Stomach (tissue), 9 donors: ENCODE measurements around the gene DIRAS1. TPM values are rescaled to one million over a fixed set of nuclear protein-coding genes. Genes with fewer than 3 reads are reported as not detected.

Experiments
- DNase-seq, 2 donors: peaks; one replicate each; pipeline versions ENCODE4 v3.0.0 to v3.0.0-alpha.2; 2013 to 2019
- H3K27ac ChIP-seq, 5 donors: fragments of 200-600 bp in 4 of 5; sonication (generic) in 4 of 5; one replicate each; pipeline ENCODE4 v1.5.1; 2013 to 2019; ENCODE audit warnings: mild to moderate bottlenecking in 1 of 5, moderate library complexity in 1 of 5
- H3K27me3 ChIP-seq, 3 donors: fragments of 200-600 bp; sonication (generic); one replicate each; pipeline ENCODE4 v1.5.1; 2017 to 2019; ENCODE audit warnings: mixed run types in 1 of 3
- H3K36me3 ChIP-seq, 4 donors: fragments of 200-600 bp; sonication (generic); 1 replicate in 3 of 4; 2 replicates in 1 of 4; pipeline ENCODE4 v1.5.1; 2016 to 2019
- H3K4me1 ChIP-seq, 4 donors: fragments of 200-600 bp; sonication (generic); one replicate each; pipeline ENCODE4 v1.5.1; 2016 to 2019
- H3K4me3 ChIP-seq, 4 donors: fragments of 200-600 bp; sonication (generic) in 3 of 4; one replicate each; pipeline ENCODE4 v1.5.1; 2016 to 2019; ENCODE audit warnings: mild to moderate bottlenecking in 1 of 4
- H3K9me3 ChIP-seq, 4 donors: fragments of 200-600 bp; sonication (generic); one replicate each; pipeline ENCODE4 v1.5.1; 2016 to 2019
- EP300 ChIP-seq: sonication (generic); formaldehyde crosslinking; IDR thresholded peaks from one replicate; pipeline ENCODE4 v1.6.1; 2017; ENCODE audit warnings: antibody characterized with exemption
- POLR2A ChIP-seq, 4 donors: fragments of 450-650 bp; IDR thresholded peaks; one replicate each; pipeline ENCODE4 v1.6.1; 2016; ENCODE audit warnings: antibody characterized with exemption in 4 of 4, control low read depth in 2 of 4, mild to moderate bottlenecking in 1 of 4, moderate library complexity in 1 of 4
- POLR2AphosphoS5 ChIP-seq, 3 donors: sonication (generic); formaldehyde crosslinking; IDR thresholded peaks; one replicate each; pipeline ENCODE4 v1.6.1; 2016; ENCODE audit warnings: antibody characterized with exemption in 3 of 3
- WGBS, 5 donors: extraction: QIAGEN DNeasy Blood & Tissue Kit in 3 of 5; methylation state at CpG; one replicate each; pipeline versions ENCODE4 v1.1.5 to v1.1.7; 2013 to 2018; 5-methylcytosine and 5-hydroxymethylcytosine counted together
- intact Hi-C: fragments of 100-400 bp; cut with DNase I; formaldehyde crosslinking; loops from one replicate; pipeline ENCODE4 v1.15.1; 2023; ENCODE audit warnings: low total_unique reads
- polyA plus RNA-seq, 3 donors: library from polyadenylated mRNA; stranded (reverse); fragments of 200-250 nt; gene quantifications; one replicate each; pipeline ENCODE4 v1.2.3, GENCODE V29; 2013
- total RNA-seq, 5 donors: library from RNA; depleted of rRNA; stranded (reverse); fragments of >200 nt; gene quantifications; one replicate each; pipeline versions ENCODE4 v1.1.0 to v1.2.3, GENCODE V29; 2014 to 2016
- TF ChIP-seq, protein P1 (sequence below), 7 experiments: fragments of 450-650 bp in 4 of 7; fragments of 200-600 bp in 3 of 7; sonication (generic) in 3 of 7; IDR thresholded peaks; one replicate each; pipeline ENCODE4 v1.5.1; 2016 to 2019; ENCODE audit warnings: antibody characterized with exemption in 7 of 7, control low read depth in 2 of 7, mild to moderate bottlenecking in 1 of 7
- donor health status: healthy with polysubstance abuse.
- donor health status: Bipolar disorder and iron deficiency.
- donor health status: healthy.

DIRAS1 gene
- total and polyA plus RNA-seq, 8 donors: 0.73 to 8.4 (median 2.1) TPM; not detected in 1

- intact Hi-C loops: no loop called here
- DNase-seq: no peak
- Histone ChIP-seq H3K27me3 (no peaks in the 10 kb centered on the region), H3K4me3 (no peak overlapping the region), H3K4me1 (peaks cover 10 to 36% (median 28%) of the 10 kb centered on the region in 4 donors), H3K9me3 (no peaks in the 10 kb centered on the region), H3K27ac (no peak overlapping the region), H3K36me3 (peaks cover 48 to 69% (median 61%) of the 10 kb centered on the region in 4 donors)
- no peak for TF ChIP-seq POLR2AphosphoS5 (IDR thresholded peaks at IDR 0.05)
- no peak for TF ChIP-seq EP300
- no peak for TF ChIP-seq POLR2A (IDR thresholded peaks at IDR 0.05)
- TF ChIP-seq, protein P1, sequence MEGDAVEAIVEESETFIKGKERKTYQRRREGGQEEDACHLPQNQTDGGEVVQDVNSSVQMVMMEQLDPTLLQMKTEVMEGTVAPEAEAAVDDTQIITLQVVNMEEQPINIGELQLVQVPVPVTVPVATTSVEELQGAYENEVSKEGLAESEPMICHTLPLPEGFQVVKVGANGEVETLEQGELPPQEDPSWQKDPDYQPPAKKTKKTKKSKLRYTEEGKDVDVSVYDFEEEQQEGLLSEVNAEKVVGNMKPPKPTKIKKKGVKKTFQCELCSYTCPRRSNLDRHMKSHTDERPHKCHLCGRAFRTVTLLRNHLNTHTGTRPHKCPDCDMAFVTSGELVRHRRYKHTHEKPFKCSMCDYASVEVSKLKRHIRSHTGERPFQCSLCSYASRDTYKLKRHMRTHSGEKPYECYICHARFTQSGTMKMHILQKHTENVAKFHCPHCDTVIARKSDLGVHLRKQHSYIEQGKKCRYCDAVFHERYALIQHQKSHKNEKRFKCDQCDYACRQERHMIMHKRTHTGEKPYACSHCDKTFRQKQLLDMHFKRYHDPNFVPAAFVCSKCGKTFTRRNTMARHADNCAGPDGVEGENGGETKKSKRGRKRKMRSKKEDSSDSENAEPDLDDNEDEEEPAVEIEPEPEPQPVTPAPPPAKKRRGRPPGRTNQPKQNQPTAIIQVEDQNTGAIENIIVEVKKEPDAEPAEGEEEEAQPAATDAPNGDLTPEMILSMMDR (IDR thresholded peaks at IDR 0.05): no peak
- WGBS, 5 donors: 88 to 95% (median 92%) methylated on average over 24 to 29 of the region's 29 CpGs
Measured at GRCh38 chr19:2768365-2769132, 47.4 kb upstream of the DIRAS1 start.

DNA sequence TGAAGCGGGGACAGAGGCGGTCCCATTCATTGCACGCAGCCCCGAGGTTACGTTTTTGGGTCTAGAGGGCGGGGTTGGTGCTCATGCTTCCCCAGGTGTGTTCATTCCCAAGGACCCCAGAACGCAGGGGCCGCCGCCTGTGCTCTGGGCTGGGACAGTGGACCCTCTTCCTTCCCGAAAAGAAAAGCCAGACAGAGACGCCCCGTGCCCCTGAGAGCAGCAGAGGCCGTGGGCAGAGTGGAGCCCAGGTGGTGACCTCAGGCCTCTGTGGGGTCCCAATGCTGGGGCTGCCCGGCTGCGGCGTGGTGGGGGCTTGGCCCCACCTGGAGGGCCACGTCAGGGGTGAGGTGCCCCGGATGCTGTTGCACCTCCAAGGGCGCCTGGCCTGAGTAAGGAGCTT lies 46.5 kb upstream of the DIRAS1 start:
- Histone ChIP-seq H3K4me1 (peaks cover 10 to 36% (median 28%) of the 10 kb centered on the region in 4 donors), H3K9me3 (no peaks in the 10 kb centered on the region), H3K27me3 (no peaks in the 10 kb centered on the region), H3K27ac (no peak overlapping the region), H3K4me3 (no peak overlapping the region), H3K36me3 (peaks cover 56 to 78% (median 70%) of the 10 kb centered on the region in 4 donors)
- intact Hi-C loops: no loop called here
- TF ChIP-seq POLR2A (IDR thresholded peaks at IDR 0.05) (no peak), POLR2AphosphoS5 (IDR thresholded peaks at IDR 0.05) (no peak), EP300 (no peak)
- TF ChIP-seq, protein P1 (IDR thresholded peaks at IDR 0.05): no peak
- no peak for DNase-seq
- WGBS, 5 donors: 92 to 96% (median 95%) methylated on average over 11 to 19 of the region's 19 CpGs

GRCh38 chr19:2766594-2767372 lies 45.6 kb upstream of the DIRAS1 start:
- Histone ChIP-seq H3K4me1 (peaks cover 10 to 28% (median 22%) of the 10 kb centered on the region in 4 donors), H3K27me3 (no peaks in the 10 kb centered on the region), H3K27ac (no peak overlapping the region), H3K36me3 (peaks cover 65 to 83% (median 78%) of the 10 kb centered on the region in 4 donors), H3K9me3 (no peaks in the 10 kb centered on the region), H3K4me3 (no peak overlapping the region)
- intact Hi-C loops: no loop called here
- TF ChIP-seq, protein P1 (IDR thresholded peaks at IDR 0.05): no peak
- TF ChIP-seq POLR2A (IDR thresholded peaks at IDR 0.05): no peak
- TF ChIP-seq POLR2AphosphoS5 (IDR thresholded peaks at IDR 0.05): no peak
- TF ChIP-seq EP300: no peak
- no peak for DNase-seq
- 90 to 97% (median 95%) methylated on average over 26 to 35 of the region's 35 CpGs for WGBS, 5 donors

DNA sequence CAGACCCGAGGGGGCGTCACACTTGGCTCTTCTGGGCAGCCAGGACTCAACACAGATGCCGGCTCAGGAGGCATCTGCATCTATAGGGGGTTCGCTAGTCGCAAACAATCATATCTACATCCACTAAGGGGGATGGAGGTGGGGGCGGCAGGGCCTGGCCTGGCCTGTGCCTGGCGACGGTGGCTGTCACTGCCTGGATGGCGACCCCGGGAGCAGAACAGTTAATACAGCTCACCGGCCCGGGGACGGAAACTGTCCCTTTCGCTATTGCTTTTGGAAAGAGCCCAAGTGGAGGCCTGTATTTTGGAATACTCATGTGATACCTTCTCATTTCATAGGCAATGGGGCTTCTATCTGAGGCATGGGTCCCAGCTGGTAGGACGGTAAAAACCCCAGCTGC lies 44.2 kb upstream of the DIRAS1 start:
- TF ChIP-seq EP300: no peak
- TF ChIP-seq, protein P1 (IDR thresholded peaks at IDR 0.05): no peak
- no peak for TF ChIP-seq POLR2A (IDR thresholded peaks at IDR 0.05)
- TF ChIP-seq POLR2AphosphoS5 (IDR thresholded peaks at IDR 0.05): no peak
- H3K4me3 ChIP-seq: no peak overlapping the region
- H3K9me3 ChIP-seq: no peaks in the 10 kb centered on the region
- H3K27me3 ChIP-seq: no peaks in the 10 kb centered on the region
- 87 to 95% (median 92%) methylated on average over 7 to 15 of the region's 15 CpGs for WGBS, 5 donors
- peaks cover 3 to 14% (median 10%) of the 10 kb centered on the region in 4 donors for H3K4me1 ChIP-seq
- H3K27ac ChIP-seq: no peak overlapping the region
- peaks cover 78 to 89% (median 86%) of the 10 kb centered on the region in 4 donors for H3K36me3 ChIP-seq
- intact Hi-C loops: no loop called here
- peak in 1 of 2 donors; percentile 2 for DNase-seq
